Body of pancreas (tissue), 4 donors: ENCODE data around the gene SLC35F3. TPM values are rescaled to one million over a fixed set of nuclear protein-coding genes. Genes with fewer than 3 reads are reported as not detected.

ENCODE experiments used
- ATAC-seq: fragments of 150-250 bp; one replicate; pipeline ENCODE4 v1.9.1; 2016
- DNase-seq, 4 donors: peaks; one replicate each; pipeline ENCODE4 v3.0.0-alpha.2; 2019
- H3K27ac ChIP-seq, 4 donors: fragments of 200-600 bp; sonication (generic); 1 replicate in 3 of 4; 2 replicates in 1 of 4; pipeline versions ENCODE4 v1.5.1 to v1.6.1; 2016 to 2019; ENCODE audit warnings: mild to moderate bottlenecking in 1 of 4, mixed read lengths in 1 of 4, moderate library complexity in 1 of 4
- H3K27me3 ChIP-seq, 2 donors: fragments of 200-600 bp; sonication (generic); one replicate each; pipeline ENCODE4 v1.6.0; 2016; ENCODE audit warnings: mild to moderate bottlenecking in 1 of 2
- H3K36me3 ChIP-seq, 2 donors: fragments of 200-600 bp; sonication (generic); replicated peaks in 1 of 2; 2 replicates each; pipeline ENCODE4 v1.5.1; 2016; ENCODE audit warnings: low read depth in 2 of 2; ENCODE audit not compliant: insufficient read depth in 1 of 2
- H3K4me1 ChIP-seq: fragments of 200-600 bp; sonication (generic); one replicate; pipeline ENCODE4 v1.6.0; 2016
- H3K4me3 ChIP-seq, 2 donors: fragments of 200-600 bp; sonication (generic); 1 replicate in 1 of 2; 2 replicates in 1 of 2; pipeline ENCODE4 v1.5.1; 2016 to 2019
- H3K9me3 ChIP-seq, 3 donors: fragments of 200-600 bp; sonication (generic); 1 replicate in 2 of 3; 2 replicates in 1 of 3; pipeline ENCODE4 v1.5.1; 2016
- CTCF ChIP-seq, 7 experiments: fragments of 450-650 bp in 4 of 7; fragments of 200-600 bp in 3 of 7; sonication (generic) in 3 of 7; IDR thresholded peaks; one replicate each; pipeline ENCODE4 v1.5.1; 2016 to 2019; ENCODE audit warnings: antibody characterized with exemption in 7 of 7
- POLR2A ChIP-seq, 3 donors: fragments of 450-650 bp; IDR thresholded peaks; one replicate each; pipeline ENCODE4 v1.6.1; 2016; ENCODE audit warnings: antibody characterized with exemption in 3 of 3, mild to moderate bottlenecking in 2 of 3
- WGBS, 2 donors: methylation state at CpG; one replicate each; pipeline ENCODE4 v1.1.5; 2017; 5-methylcytosine and 5-hydroxymethylcytosine counted together
- intact Hi-C: fragments of 100-400 bp; cut with DNase I; formaldehyde crosslinking; loops from one replicate; pipeline ENCODE4 v1.15.1; 2023
- total RNA-seq, 2 donors: library from RNA; depleted of rRNA; stranded (reverse); fragments of >200 nt; gene quantifications; one replicate each; pipeline ENCODE4 v1.1.0, GENCODE V29; 2016

Gene SLC35F3
- total RNA-seq, 2 donors from 2014 or later: 0.99 to 11.7 TPM

- DNase-seq: no peak
- H3K9me3 ChIP-seq: no peaks in the 10 kb centered on the region
- WGBS, 2 donors: 90 to 94% methylated on average over 2 of the region's 2 CpGs
- no peak overlapping the region for H3K27ac ChIP-seq
- no peaks in the 10 kb centered on the region for H3K4me1 ChIP-seq
- H3K4me3 ChIP-seq: no peak overlapping the region
- ATAC-seq: no peak
- intact Hi-C loops: no loop called here
- H3K36me3 ChIP-seq: no peaks in the 10 kb centered on the region
- H3K27me3 ChIP-seq: no peaks in the 10 kb centered on the region
- no peak for TF ChIP-seq CTCF (IDR thresholded peaks at IDR 0.05)
- no peak for TF ChIP-seq POLR2A (IDR thresholded peaks at IDR 0.05)
Observed at GRCh38 chr1:234237393-234237792, 332.9 kb downstream of the SLC35F3 start.

DNA sequence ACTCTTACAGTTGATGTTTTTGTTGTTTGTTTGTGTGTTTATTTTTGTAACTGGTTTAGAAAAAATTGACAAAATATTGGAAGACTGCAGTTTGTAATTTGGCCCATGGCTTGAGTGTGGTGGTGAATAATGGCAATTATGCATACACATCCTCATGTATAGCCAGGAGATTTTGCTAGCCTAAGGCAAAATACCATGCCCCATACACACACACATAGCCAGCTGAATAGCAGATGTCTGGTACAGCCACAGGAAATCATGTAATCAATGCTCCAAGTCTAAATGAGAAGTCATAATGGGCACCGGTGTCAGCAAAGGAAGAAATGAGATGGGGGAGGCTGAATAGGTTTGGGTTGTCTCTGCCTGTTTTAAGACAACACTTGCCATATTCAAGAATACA lies 333.6 kb downstream of the SLC35F3 start:
- intact Hi-C loops: no loop called here
- ATAC-seq (no peak), DNase-seq (no peak)
- Histone ChIP-seq H3K4me3 (no peak overlapping the region), H3K27me3 (no peaks in the 10 kb centered on the region), H3K27ac (no peak overlapping the region), H3K4me1 (no peaks in the 10 kb centered on the region), H3K9me3 (no peaks in the 10 kb centered on the region), H3K36me3 (no peaks in the 10 kb centered on the region)
- WGBS, 2 donors: 79 to 94% methylated on average over 1 of the region's 1 CpG
- no peak for TF ChIP-seq POLR2A (IDR thresholded peaks at IDR 0.05)
- no peak for TF ChIP-seq CTCF (IDR thresholded peaks at IDR 0.05)

DNA sequence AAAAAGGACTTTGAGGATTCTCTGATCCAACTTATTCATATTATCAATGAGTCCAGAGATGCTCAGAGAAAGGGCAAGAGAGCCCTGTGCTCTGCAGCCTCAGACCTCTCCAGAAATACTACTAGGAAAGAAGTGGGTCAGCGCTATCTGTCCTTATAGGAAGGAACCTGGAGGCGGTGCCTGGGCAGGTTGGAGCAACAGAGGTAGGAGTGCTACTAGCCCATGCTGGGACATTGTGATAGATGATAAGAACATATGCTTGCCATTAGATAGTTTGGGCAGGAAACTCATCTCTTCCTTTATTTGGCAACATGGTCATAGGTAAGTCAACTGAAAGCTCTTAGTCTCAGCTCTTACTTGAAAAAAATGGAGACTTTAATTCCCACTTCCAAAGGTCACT lies 335.0 kb downstream of the SLC35F3 start:
- Histone ChIP-seq H3K4me1 (no peaks in the 10 kb centered on the region), H3K9me3 (no peaks in the 10 kb centered on the region), H3K36me3 (no peaks in the 10 kb centered on the region), H3K27ac (no peak overlapping the region), H3K27me3 (no peaks in the 10 kb centered on the region), H3K4me3 (no peak overlapping the region)
- WGBS, 2 donors: 91 to 97% methylated on average over 2 of the region's 2 CpGs
- DNase-seq (no peak), ATAC-seq (no peak)
- no peak for TF ChIP-seq POLR2A (IDR thresholded peaks at IDR 0.05)
- TF ChIP-seq CTCF (IDR thresholded peaks at IDR 0.05): no peak
- intact Hi-C loops: no loop called here

GRCh38 chr1:234239936-234240335 lies 335.5 kb downstream of the SLC35F3 start:
- DNase-seq (no peak), ATAC-seq (no peak)
- Histone ChIP-seq H3K27ac (no peak overlapping the region), H3K4me1 (no peaks in the 10 kb centered on the region), H3K9me3 (no peaks in the 10 kb centered on the region), H3K4me3 (no peak overlapping the region), H3K27me3 (no peaks in the 10 kb centered on the region), H3K36me3 (no peaks in the 10 kb centered on the region)
- WGBS, 2 donors: 78 to 83% methylated on average over 9 of the region's 9 CpGs
- no peak for TF ChIP-seq CTCF (IDR thresholded peaks at IDR 0.05)
- TF ChIP-seq POLR2A (IDR thresholded peaks at IDR 0.05): no peak
- intact Hi-C loops: no loop called here

- Histone ChIP-seq H3K4me1 (no peaks in the 10 kb centered on the region), H3K27me3 (no peaks in the 10 kb centered on the region), H3K27ac (no peak overlapping the region), H3K36me3 (no peaks in the 10 kb centered on the region), H3K9me3 (no peaks in the 10 kb centered on the region), H3K4me3 (no peak overlapping the region)
- ATAC-seq (no peak), DNase-seq (no peak)
- intact Hi-C loops: no loop called here
- TF ChIP-seq CTCF (IDR thresholded peaks at IDR 0.05): no peak
- TF ChIP-seq POLR2A (IDR thresholded peaks at IDR 0.05): no peak
Observed at GRCh38 chr1:234240680-234241079, 336.2 kb downstream of the SLC35F3 start.
